ENCODE measurements around the gene C9orf85.

- TF ChIP-seq CTCF (IDR thresholded peaks at IDR 0.05; ENCODE audit: insufficient read depth, low read length, poor library complexity, severe bottlenecking) (no peak), EZH2phosphoT487 (conservative IDR thresholded peaks at IDR 0.05; ENCODE audit: low read length) (no peak)
Observed at GRCh38 chr9:71920456-71921189, 9.2 kb downstream of the C9orf85 start.
